Measurements from ENCODE around the gene GNB2.

The GNB2 gene

DNA sequence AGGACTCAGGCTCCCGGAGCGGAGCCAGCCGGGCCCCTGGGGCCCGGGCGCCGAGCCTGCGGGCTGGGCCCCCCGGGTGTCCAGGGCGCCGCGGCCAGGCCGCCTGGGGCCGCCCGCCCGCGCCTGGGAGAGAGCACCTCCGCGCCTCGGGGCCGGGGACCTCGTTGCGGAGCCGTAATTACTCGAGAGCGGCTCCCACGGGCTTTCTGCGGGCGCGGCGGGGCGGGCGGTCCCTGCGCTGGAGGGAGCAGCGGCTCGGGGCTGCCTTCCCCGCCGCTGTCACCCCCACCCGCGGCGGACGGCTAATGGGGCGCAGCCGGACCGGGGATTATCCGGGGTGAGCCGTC lies 1.5 kb downstream of the GNB2 start:
- Mint-ChIP-seq H3K27me3 (no peaks in the 10 kb centered on the region), H3K4me1 (ENCODE audit: low read depth) (peaks cover 19% of the 10 kb centered on the region), H3K27ac (no peak overlapping the region), H3K36me3 (no peaks in the 10 kb centered on the region), H3K4me3 (peak overlapping the region; percentile 94), H3K9me3 (ENCODE audit: low read depth) (no peaks in the 10 kb centered on the region)

DNA sequence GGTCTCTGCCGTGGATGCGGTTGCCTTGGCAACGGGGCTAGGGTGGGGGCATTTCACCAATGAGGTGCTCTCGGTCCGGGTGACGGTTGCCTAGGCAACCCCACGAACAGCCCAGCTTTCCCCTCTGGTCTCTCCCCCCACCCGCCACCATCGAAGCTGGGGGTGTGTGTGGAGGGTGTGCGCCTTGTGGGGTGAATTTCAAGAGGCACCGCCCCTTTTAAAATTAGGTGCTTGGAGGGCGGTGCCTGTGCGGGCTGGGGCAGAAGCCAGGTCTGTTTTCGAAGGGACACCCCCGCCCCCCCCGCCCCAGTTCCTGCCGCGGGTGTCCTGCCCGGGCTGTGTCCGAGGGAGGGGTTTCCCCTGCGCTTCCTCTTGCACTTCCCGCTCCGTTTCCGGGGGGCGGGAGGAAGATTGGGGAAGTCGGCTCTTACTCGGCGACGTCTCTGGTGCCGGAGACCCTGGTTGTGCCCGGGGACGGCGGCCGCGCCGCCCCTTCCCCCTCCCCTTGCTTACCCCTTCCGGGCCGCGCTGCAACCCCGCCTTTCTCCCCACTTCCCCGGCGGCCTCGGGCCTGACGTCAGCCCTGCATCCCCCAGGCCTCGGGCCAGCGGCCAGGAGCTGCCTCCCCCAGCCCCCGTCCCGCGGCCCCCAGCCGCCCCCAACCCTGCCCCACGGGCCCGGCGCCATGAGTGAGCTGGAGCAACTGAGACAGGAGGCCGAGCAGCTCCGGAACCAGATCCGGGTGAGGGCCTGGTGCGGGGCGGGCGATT lies 2.2 kb downstream of the GNB2 start:
- Mint-ChIP-seq H3K27ac (peak overlapping the region; percentile 75), H3K36me3 (no peaks in the 10 kb centered on the region), H3K27me3 (no peaks in the 10 kb centered on the region), H3K4me1 (ENCODE audit: low read depth) (peaks cover 23% of the 10 kb centered on the region), H3K9me3 (ENCODE audit: low read depth) (no peaks in the 10 kb centered on the region), H3K4me3 (peak overlapping the region; percentile 88)

DNA sequence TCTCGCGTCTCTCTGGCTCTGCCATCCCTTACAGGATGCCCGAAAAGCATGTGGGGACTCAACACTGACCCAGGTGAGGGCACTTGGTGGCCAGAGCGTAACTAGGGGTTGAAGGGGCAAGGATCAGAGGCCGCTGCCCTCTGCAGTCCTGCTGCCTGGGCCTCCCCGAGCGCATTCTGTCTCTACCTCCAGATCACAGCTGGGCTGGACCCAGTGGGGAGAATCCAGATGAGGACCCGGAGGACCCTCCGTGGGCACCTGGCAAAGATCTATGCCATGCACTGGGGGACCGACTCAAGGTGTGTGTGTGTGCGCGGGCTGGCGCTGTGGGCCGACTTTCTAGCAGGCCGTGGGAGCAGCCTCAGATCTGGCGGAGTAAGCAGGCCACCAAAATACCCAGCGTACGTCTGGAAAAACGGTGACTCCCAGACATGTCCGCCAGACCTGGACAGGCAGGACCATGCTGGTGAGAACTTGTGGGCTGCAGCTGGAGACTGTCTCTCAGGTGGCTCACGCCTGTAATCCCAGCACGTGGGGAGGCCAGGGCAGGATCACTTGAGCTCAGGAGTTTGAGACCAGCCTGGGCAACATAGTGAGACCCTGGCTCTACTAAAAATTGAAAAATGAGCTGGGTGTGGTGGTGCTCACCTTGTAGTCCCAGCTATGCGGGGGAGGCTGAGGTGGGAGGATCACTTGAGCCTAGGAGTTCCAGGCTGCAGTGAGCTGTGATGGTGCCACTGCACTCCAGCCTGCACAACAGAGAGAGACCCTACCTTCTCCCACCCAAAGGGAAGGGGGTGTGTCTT lies 3.2 kb downstream of the GNB2 start:
- no peaks in the 10 kb centered on the region for H3K36me3 Mint-ChIP-seq
- peaks cover 30% of the 10 kb centered on the region for H3K4me1 Mint-ChIP-seq (ENCODE audit: low read depth)
- peak overlapping the region; percentile 85 for H3K27ac Mint-ChIP-seq
- no peaks in the 10 kb centered on the region for H3K27me3 Mint-ChIP-seq
- peak overlapping the region; percentile 88 for H3K4me3 Mint-ChIP-seq
- H3K9me3 Mint-ChIP-seq (ENCODE audit: low read depth) = no peaks in the 10 kb centered on the region

DNA sequence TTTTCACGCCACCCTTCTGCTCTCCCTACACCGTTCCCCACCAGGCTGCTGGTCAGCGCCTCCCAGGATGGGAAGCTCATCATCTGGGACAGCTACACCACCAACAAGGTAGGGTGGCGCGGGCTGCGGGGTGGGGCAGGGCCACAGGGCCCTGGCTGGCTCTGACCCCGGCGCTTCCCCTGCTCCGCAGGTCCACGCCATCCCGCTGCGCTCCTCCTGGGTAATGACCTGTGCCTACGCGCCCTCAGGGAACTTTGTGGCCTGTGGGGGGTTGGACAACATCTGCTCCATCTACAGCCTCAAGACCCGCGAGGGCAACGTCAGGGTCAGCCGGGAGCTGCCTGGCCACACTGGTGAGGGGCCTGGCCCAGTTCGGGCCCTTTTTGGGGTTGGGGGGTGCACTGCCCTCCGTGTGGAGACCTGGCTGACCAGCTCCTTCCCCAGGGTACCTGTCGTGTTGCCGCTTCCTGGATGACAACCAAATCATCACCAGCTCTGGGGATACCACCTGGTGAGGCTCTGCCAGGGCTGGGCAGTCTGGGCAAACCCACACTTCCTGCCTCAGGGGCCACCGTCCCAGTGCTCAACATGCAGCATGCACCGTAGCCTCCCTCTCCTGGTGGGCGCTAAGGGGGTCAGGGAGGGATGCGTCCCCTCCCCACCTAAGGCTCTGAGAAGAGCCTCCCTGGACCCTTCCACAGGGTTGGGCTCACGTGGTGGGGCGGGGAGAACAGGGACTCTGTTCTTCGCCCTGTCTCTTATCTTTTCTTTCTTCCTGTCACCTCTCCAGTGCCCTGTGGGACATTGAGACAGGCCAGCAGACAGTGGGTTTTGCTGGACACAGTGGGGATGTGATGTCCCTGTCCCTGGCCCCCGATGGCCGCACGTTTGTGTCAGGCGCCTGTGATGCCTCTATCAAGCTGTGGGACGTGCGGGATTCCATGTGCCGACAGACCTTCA lies 4.0 kb downstream of the GNB2 start:
- no peaks in the 10 kb centered on the region for H3K27me3 Mint-ChIP-seq
- peak overlapping the region; percentile 77 for H3K4me3 Mint-ChIP-seq
- H3K9me3 Mint-ChIP-seq (ENCODE audit: low read depth) = no peaks in the 10 kb centered on the region
- no peaks in the 10 kb centered on the region for H3K36me3 Mint-ChIP-seq
- peaks cover 31% of the 10 kb centered on the region for H3K4me1 Mint-ChIP-seq (ENCODE audit: low read depth)
- H3K27ac Mint-ChIP-seq = peak overlapping the region; percentile 91

DNA sequence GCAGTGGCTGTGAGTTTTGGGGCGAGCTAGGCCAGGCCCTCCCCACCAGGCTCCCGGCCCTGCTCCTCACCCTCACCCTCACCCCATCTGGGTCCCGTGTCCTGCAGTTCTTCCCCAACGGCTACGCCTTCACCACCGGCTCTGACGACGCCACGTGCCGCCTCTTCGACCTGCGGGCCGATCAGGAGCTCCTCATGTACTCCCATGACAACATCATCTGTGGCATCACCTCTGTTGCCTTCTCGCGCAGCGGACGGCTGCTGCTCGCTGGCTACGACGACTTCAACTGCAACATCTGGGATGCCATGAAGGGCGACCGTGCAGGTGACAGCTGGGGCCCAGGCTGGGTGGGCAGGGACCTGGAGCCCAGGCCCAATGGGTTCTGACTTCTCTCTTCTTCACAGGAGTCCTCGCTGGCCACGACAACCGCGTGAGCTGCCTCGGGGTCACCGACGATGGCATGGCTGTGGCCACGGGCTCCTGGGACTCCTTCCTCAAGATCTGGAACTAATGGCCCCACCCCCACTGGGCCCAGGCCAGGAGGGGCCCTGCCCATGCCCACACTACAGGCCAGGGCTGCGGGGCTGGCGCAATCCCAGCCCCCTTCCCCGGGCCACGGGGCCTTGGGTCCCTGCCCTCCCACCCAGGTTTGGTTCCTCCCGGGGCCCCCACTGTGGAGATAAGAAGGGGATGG lies 4.9 kb downstream of the GNB2 start:
- H3K27ac Mint-ChIP-seq = peak overlapping the region; percentile 54
- no peaks in the 10 kb centered on the region for H3K9me3 Mint-ChIP-seq (ENCODE audit: low read depth)
- no peaks in the 10 kb centered on the region for H3K27me3 Mint-ChIP-seq
- H3K4me3 Mint-ChIP-seq = peak overlapping the region; percentile 35
- H3K36me3 Mint-ChIP-seq = no peaks in the 10 kb centered on the region
- H3K4me1 Mint-ChIP-seq (ENCODE audit: low read depth) = peaks cover 33% of the 10 kb centered on the region

DNA sequence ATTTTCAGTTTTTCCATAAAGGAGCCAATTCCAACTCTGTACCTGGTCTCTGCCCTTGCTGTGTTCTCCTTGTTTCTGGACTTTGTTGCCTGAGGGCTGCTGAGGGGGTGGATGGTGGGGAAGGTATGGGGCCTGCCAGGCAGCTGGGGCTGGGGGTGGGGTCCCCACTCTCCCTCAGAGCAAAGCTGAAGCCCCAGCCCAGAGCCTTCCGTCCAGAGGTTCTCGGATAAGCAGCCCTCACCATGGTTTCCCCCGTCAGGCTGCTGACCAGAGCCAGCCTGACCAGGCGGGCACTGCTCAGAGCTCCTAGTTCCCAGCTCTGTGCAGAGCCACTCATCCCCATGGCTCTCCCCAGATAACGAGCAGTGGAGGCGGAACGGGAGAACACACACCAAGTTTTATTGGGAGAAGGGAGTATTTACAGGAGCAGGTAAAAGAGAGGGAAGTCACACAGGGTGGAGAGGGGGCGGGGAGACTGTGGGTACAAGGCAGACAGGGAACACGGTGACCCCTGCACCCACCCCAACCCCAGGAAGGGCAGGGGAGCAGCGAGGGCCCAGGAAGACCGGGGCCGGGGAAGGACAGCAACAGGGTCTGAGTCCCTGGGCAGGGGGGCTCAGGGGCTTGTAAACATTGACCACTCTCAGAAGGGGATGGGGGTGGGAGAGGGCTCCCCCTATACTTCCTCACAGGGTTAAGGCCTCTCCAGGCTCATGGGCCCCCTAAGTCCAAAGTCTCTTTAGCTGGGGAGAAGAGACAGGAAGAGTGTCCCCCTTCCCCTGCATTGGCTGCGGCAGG lies 5.8 kb downstream of the GNB2 start:
- Mint-ChIP-seq H3K4me1 (ENCODE audit: low read depth) (peaks cover 33% of the 10 kb centered on the region), H3K36me3 (no peaks in the 10 kb centered on the region), H3K27me3 (no peaks in the 10 kb centered on the region), H3K27ac (peak overlapping the region; percentile 54), H3K9me3 (ENCODE audit: low read depth) (no peaks in the 10 kb centered on the region), H3K4me3 (no peak overlapping the region)

DNA sequence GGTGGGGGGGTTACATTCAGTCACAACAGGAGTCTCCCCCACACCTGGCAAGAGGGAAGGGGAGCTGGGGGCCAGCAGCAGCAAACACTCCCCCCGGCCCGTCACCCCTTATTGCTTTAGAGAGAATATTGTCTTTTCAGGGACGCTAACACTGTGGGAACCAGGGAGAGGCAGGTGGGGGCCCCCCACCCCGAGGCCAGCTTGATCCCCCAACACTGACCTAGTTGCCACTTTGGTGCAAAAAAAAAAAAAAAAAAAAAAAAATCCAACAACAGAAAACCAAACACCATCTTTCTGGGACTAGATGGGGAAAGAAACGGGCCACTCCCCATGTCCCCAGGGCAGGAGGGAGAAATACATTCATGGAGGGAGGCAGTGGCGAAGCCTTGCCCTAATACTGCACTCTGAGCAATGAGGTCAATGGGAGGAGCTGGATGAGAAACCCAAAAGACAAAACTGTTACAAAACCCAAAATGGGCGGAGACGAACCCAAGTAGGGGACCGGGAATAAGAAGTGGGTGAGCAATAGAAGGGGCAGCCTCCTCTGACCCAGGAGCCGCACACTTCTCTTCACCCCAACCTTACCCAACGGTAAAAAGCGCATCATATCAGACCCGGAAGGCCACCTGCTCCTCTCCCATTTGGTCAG lies 6.5 kb downstream of the GNB2 start:
- peak overlapping the region; percentile 28 for H3K4me3 Mint-ChIP-seq
- H3K27ac Mint-ChIP-seq = peak overlapping the region; percentile 34
- peaks cover 33% of the 10 kb centered on the region for H3K4me1 Mint-ChIP-seq (ENCODE audit: low read depth)
- no peaks in the 10 kb centered on the region for H3K36me3 Mint-ChIP-seq
- H3K9me3 Mint-ChIP-seq (ENCODE audit: low read depth) = no peaks in the 10 kb centered on the region
- no peaks in the 10 kb centered on the region for H3K27me3 Mint-ChIP-seq

DNA sequence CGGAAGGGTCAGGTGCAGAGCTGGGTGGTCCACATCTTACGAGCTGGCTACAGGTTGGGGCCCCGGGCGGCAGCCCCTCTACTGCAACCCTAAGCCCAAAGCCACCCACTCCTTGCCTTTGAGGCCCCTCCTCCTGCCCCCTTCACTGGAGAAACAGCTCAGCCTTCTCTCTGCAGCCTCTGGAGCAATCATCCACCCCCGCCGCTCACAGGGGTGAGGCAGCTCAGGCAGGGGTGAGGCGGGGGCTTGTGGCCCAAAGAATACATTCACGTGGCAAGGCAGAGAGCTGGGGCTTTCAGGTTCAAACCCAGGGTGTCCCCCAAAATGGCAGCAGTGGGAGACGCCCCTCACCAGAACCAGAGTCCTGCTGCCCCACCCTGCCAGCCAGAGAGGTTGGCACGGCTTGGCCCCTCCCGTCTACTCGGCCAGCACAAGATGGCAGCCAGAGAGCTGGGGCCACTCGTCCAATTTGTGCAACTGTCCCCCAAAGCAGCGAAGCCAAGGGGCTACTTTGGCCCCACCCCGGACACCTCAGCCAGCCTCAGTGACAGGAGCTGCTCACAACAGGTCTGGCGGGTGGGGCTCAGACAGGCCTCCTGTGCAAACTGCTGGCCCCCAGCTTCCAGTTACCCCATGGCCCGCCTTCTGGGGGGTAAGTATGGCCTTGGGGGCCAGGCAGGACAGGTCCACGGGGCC lies 7.2 kb downstream of the GNB2 start:
- Mint-ChIP-seq H3K4me3 (no peak overlapping the region), H3K4me1 (ENCODE audit: low read depth) (peaks cover 33% of the 10 kb centered on the region), H3K36me3 (no peaks in the 10 kb centered on the region)

DNA sequence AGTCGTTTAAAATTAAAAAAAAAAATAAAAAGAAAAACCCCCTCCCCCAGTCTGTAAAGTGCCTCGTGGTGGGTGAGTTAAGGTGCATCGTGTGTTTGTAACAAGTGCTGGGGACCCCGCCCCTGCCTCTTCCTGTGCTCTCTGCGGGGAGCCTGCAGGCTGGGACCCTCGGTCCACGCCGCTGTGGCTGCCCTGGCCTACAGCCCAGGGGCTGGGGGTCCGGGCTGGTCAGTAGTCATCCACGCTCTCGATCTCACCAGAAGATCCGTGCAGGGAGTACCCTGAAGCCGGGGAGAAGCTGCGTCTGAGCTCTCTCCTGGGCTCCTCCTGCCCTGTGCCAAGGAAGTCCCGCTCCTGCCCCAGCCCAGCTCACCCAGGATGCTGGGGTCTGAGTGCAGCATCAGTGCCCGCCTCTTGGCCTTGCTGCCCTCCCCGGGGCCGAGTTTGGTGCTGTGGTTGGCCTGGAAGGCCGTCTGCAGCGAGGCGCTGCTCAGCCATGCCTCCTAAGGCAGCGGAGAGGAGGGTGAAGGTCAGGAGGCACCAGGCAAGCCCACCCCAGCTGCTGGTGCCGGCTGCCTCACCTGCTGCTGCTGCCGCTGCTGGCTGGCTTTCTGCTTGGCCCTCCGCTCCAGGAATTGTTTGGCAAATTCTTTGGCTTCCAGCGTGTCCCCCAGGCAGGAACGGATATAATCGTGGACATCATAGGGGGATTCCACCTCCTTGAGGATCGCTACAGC lies 8.1 kb downstream of the GNB2 start:
- Mint-ChIP-seq H3K4me3 (no peak overlapping the region), H3K27ac (no peak overlapping the region), H3K27me3 (no peaks in the 10 kb centered on the region), H3K36me3 (no peaks in the 10 kb centered on the region), H3K4me1 (ENCODE audit: low read depth) (peaks cover 29% of the 10 kb centered on the region), H3K9me3 (ENCODE audit: low read depth) (no peaks in the 10 kb centered on the region)

More for the DNA sequence above, 7.2 kb downstream of the GNB2 start:
- H3K9me3 Mint-ChIP-seq (ENCODE audit: low read depth) = no peaks in the 10 kb centered on the region
- H3K27me3 Mint-ChIP-seq = no peaks in the 10 kb centered on the region
- H3K27ac Mint-ChIP-seq = no peak overlapping the region

DNA sequence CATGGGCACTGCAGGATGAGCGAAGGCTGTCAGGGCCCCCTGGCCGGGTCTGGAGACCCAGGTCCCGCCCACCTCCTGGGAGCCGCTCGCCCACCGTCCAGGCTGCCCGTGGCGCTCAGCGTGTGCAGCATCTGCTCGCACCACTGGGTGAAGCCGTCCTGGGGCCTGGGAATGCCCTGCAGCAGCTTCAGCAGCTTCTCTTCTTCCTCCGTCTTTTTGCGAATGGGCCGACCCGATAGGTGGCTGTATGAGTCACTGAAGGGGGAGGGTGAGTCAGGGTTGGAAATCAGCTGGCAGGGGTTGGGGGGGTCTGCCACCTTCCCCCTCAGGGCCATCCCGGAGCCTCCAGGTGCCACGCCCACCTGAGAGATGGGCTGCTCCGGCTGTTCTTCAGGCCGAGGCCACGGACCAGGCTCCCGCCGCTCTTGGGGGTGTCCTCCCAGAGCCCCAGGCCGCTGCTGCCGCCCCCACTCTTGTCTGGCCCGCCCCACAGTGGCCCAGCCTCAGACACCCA lies 8.7 kb downstream of the GNB2 start:
- Mint-ChIP-seq H3K36me3 (no peaks in the 10 kb centered on the region), H3K27me3 (no peaks in the 10 kb centered on the region), H3K4me1 (ENCODE audit: low read depth) (peaks cover 25% of the 10 kb centered on the region), H3K9me3 (ENCODE audit: low read depth) (no peaks in the 10 kb centered on the region), H3K4me3 (no peak overlapping the region), H3K27ac (no peak overlapping the region)

DNA sequence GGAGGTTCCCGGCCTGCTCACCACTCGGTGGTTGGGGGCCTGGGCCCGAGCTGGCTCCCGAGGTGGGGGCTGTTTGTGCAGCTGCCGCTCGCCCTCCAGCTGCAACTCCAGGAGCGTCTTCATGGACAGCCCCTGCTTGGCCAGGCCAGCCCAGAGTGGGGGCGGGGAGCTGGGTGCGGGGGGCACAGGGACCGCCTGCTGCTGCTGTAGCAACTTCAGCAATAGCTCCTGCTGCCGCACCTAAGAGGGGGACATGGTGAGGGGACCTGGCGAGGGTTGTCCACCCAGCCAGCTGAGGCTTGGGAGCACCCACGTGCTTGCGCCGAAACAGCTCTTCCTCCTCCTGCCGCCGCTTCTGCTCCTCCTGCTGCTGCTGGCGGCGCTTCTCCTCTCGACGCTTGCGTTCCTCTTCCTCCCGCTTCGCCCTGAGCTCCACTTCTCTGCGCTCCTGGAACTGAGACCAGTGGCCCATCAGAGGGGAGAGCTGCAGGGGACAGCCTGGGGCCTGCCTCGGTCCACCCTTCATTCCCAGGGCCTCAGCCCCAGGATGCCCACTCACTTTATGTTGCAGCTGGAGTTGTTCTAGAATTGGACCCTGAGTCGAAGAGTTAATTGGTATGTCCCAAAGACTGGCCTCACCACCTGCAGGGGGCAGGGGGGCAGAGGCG lies 9.6 kb downstream of the GNB2 start:
- H3K27me3 Mint-ChIP-seq = no peaks in the 10 kb centered on the region
- peaks cover 22% of the 10 kb centered on the region for H3K4me1 Mint-ChIP-seq (ENCODE audit: low read depth)
- no peak overlapping the region for H3K4me3 Mint-ChIP-seq
- no peaks in the 10 kb centered on the region for H3K36me3 Mint-ChIP-seq
- H3K9me3 Mint-ChIP-seq (ENCODE audit: low read depth) = no peaks in the 10 kb centered on the region
- H3K27ac Mint-ChIP-seq = no peak overlapping the region

Data from activated naive CD8-positive, alpha-beta T cell (primary cell).